ENCODE results near the gene IL20RB. TPM values are rescaled to one million over a fixed set of nuclear protein-coding genes. Genes with fewer than 3 reads are reported as not detected.
"Not testable (repeated sequence)": the region's sequence is repeated elsewhere in the genome, so short reads cannot be mapped to it uniquely, and the experiment has no call there.

Gene IL20RB
- total RNA-seq, 1 experiment from 2014 or later, result 4.2 TPM

GRCh38 chr3:136962927-136963326 lies 5.1 kb downstream of the IL20RB start:
- H3K27ac ChIP-seq (ENCODE audit: low read depth, low read length, poor library complexity, severe bottlenecking), result no peak overlapping the region
- no peaks in the 10 kb centered on the region for H3K27me3 ChIP-seq (replicated peaks; ENCODE audit: insufficient read depth, low read depth, low read length, poor library complexity)
- POLR2A ChIA-PET (ENCODE audit: low non-redundant PET), result no interaction called here
- no peaks in the 10 kb centered on the region for H3K9me3 ChIP-seq (ENCODE audit: low read depth, low read length, poor library complexity, severe bottlenecking)
- CTCF ChIA-PET, result no interaction called here
- TF ChIP-seq, protein P1, sequence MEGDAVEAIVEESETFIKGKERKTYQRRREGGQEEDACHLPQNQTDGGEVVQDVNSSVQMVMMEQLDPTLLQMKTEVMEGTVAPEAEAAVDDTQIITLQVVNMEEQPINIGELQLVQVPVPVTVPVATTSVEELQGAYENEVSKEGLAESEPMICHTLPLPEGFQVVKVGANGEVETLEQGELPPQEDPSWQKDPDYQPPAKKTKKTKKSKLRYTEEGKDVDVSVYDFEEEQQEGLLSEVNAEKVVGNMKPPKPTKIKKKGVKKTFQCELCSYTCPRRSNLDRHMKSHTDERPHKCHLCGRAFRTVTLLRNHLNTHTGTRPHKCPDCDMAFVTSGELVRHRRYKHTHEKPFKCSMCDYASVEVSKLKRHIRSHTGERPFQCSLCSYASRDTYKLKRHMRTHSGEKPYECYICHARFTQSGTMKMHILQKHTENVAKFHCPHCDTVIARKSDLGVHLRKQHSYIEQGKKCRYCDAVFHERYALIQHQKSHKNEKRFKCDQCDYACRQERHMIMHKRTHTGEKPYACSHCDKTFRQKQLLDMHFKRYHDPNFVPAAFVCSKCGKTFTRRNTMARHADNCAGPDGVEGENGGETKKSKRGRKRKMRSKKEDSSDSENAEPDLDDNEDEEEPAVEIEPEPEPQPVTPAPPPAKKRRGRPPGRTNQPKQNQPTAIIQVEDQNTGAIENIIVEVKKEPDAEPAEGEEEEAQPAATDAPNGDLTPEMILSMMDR (conservative IDR thresholded peaks at IDR 0.05; ENCODE audit: low read depth, low read length), result no peak
- TF ChIP-seq EZH2 (IDR thresholded peaks at IDR 0.05; ENCODE audit: borderline replicate concordance, low read depth, low read length, poor library complexity, severe bottlenecking), result no peak
- peaks cover 3% of the 10 kb centered on the region for H3K4me1 ChIP-seq (ENCODE audit: insufficient read depth, low read length, poor library complexity, severe bottlenecking)
- H3K4me3 ChIP-seq (ENCODE audit: low read depth, low read length, poor library complexity, severe bottlenecking), result no peak overlapping the region
- DNase-seq (ENCODE audit: low spot score), result no peak
- no TSS peak for BruUV-seq (replicated peaks)
- intact Hi-C loops (cut with micrococcal nuclease; ENCODE audit: unreplicated experiment), result no loop called here
- H3K36me3 ChIP-seq (ENCODE audit: insufficient read depth, low read length, poor library complexity, severe bottlenecking), result no peaks in the 10 kb centered on the region

DNA sequence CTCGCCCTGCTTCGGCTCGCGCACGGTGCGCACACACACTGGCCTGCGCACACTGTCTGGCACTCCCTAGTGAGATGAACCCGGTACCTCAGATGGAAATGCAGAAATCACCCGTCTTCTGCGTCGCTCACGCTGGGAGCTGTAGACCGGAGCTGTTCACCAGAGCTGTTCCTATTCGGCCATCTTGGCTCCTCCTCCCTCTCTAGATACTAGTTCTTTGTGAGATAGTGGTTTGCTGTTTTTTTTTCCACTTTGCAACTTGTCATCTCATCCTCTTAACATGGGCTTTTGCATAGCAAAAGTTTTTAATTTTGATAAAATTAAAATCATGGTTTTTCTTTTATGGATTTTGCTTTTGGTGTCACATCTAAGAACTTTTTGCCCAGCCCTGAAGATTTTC lies 11.8 kb downstream of the IL20RB start:
- H3K27ac ChIP-seq (ENCODE audit: low read depth, low read length, poor library complexity, severe bottlenecking); CTCF ChIA-PET; H3K36me3 ChIP-seq (ENCODE audit: insufficient read depth, low read length, poor library complexity, severe bottlenecking); DNase-seq (ENCODE audit: low spot score); H3K4me3 ChIP-seq (ENCODE audit: low read depth, low read length, poor library complexity, severe bottlenecking); H3K4me1 ChIP-seq (ENCODE audit: insufficient read depth, low read length, poor library complexity, severe bottlenecking); intact Hi-C loops (cut with micrococcal nuclease; ENCODE audit: unreplicated experiment); H3K27me3 ChIP-seq (replicated peaks; ENCODE audit: insufficient read depth, low read depth, low read length, poor library complexity); H3K9me3 ChIP-seq (ENCODE audit: low read depth, low read length, poor library complexity, severe bottlenecking); BruUV-seq (replicated peaks); POLR2A ChIA-PET (ENCODE audit: low non-redundant PET): not testable (repeated sequence)

GRCh38 chr3:136973352-136973751 lies 15.6 kb downstream of the IL20RB start:
- Histone ChIP-seq H3K27me3 (replicated peaks; ENCODE audit: insufficient read depth, low read depth, low read length, poor library complexity) (no peaks in the 10 kb centered on the region), H3K36me3 (ENCODE audit: insufficient read depth, low read length, poor library complexity, severe bottlenecking) (no peaks in the 10 kb centered on the region), H3K4me3 (ENCODE audit: low read depth, low read length, poor library complexity, severe bottlenecking) (no peak overlapping the region), H3K27ac (ENCODE audit: low read depth, low read length, poor library complexity, severe bottlenecking) (no peak overlapping the region), H3K9me3 (ENCODE audit: low read depth, low read length, poor library complexity, severe bottlenecking) (peaks cover 7% of the 10 kb centered on the region), H3K4me1 (ENCODE audit: insufficient read depth, low read length, poor library complexity, severe bottlenecking) (no peaks in the 10 kb centered on the region)
- intact Hi-C loops (cut with micrococcal nuclease; ENCODE audit: unreplicated experiment), result no loop called here
- DNase-seq (ENCODE audit: low spot score), result no peak
- TF ChIP-seq, protein P1 (conservative IDR thresholded peaks at IDR 0.05; ENCODE audit: low read depth, low read length), result no peak
- TF ChIP-seq EZH2 (IDR thresholded peaks at IDR 0.05; ENCODE audit: borderline replicate concordance, low read depth, low read length, poor library complexity, severe bottlenecking), result no peak
- ChIA-PET POLR2A (ENCODE audit: low non-redundant PET) (interaction anchor here (0.6 kb wide), 1 partner anchor 648 kb away, joined by 5 read pairs; no protein-coding TSS in a partner anchor), CTCF (no interaction called here)
- BruUV-seq (replicated peaks), result no TSS peak

- Histone ChIP-seq H3K27ac (ENCODE audit: low read depth, low read length, poor library complexity, severe bottlenecking) (no peak overlapping the region), H3K4me3 (ENCODE audit: low read depth, low read length, poor library complexity, severe bottlenecking) (no peak overlapping the region), H3K27me3 (replicated peaks; ENCODE audit: insufficient read depth, low read depth, low read length, poor library complexity) (no peaks in the 10 kb centered on the region), H3K36me3 (ENCODE audit: insufficient read depth, low read length, poor library complexity, severe bottlenecking) (no peaks in the 10 kb centered on the region), H3K9me3 (ENCODE audit: low read depth, low read length, poor library complexity, severe bottlenecking) (peaks cover 7% of the 10 kb centered on the region), H3K4me1 (ENCODE audit: insufficient read depth, low read length, poor library complexity, severe bottlenecking) (no peaks in the 10 kb centered on the region)
- POLR2A ChIA-PET (ENCODE audit: low non-redundant PET), result no interaction called here
- CTCF ChIA-PET, result no interaction called here
- DNase-seq (ENCODE audit: low spot score), result no peak
- intact Hi-C loops (cut with micrococcal nuclease; ENCODE audit: unreplicated experiment), result no loop called here
- TF ChIP-seq, protein P1 (conservative IDR thresholded peaks at IDR 0.05; ENCODE audit: low read depth, low read length), result no peak
- no peak for TF ChIP-seq EZH2 (IDR thresholded peaks at IDR 0.05; ENCODE audit: borderline replicate concordance, low read depth, low read length, poor library complexity, severe bottlenecking)
- no TSS peak for BruUV-seq (replicated peaks)
Measured at GRCh38 chr3:136974670-136975069, 16.9 kb downstream of the IL20RB start.

Data from A673 (cell line).